Activated naive CD4-positive, alpha-beta T cell treated with anti-CD3 and anti-CD28 coated beads for 36 hours (primary cell): ENCODE data around the gene DEPDC7. TPM values are rescaled to one million over a fixed set of nuclear protein-coding genes. Genes with fewer than 3 reads are reported as not detected.
"Not testable (repeated sequence)": the region's sequence is repeated elsewhere in the genome, so short reads cannot be mapped to it uniquely, and the experiment has no call there.

Experiments
- CTCF ChIA-PET: fragments of 350-600 bp; sonication (Branson Sonifier 250); formaldehyde crosslinking; loops from one replicate; lab custom pipeline; 2021; ENCODE audit warnings: antibody characterized with exemption; lab: Charles Lee
- DNase-seq: peaks from one replicate; pipeline ENCODE4 v3.0.0-alpha.2; 2020
- H3K27ac Mint-ChIP-seq: one replicate; pipeline ENCODE4 v1.8.0; 2021; ENCODE audit warnings: mild to moderate bottlenecking, mixed read lengths
- H3K27me3 Mint-ChIP-seq: one replicate; pipeline ENCODE4 v1.8.0; 2021; ENCODE audit warnings: low read depth, mixed read lengths
- H3K36me3 Mint-ChIP-seq: one replicate; pipeline ENCODE4 v1.8.0; 2021; ENCODE audit warnings: low read depth, mixed read lengths
- H3K4me1 Mint-ChIP-seq: one replicate; pipeline ENCODE4 v1.8.0; 2021; ENCODE audit warnings: low read depth, mixed read lengths
- H3K4me3 Mint-ChIP-seq: one replicate; pipeline ENCODE4 v1.8.0; 2021; ENCODE audit warnings: mild to moderate bottlenecking, moderate library complexity, mixed read lengths
- H3K9me3 Mint-ChIP-seq: one replicate; pipeline ENCODE4 v1.8.0; 2021; ENCODE audit warnings: mixed read lengths
- intact Hi-C: fragments of 100-400 bp; cut with micrococcal nuclease; formaldehyde crosslinking; loops from one replicate; pipeline ENCODE4 v1.15.1; 2023
- total RNA-seq, 2 experiments: library from RNA; stranded (reverse); gene quantifications; one replicate each; pipeline ENCODE4 v1.2.3, GENCODE V29; 2021

The DEPDC7 gene
- total RNA-seq, 2 experiments from 2014 or later: 2.2 to 2.5 TPM

DNA sequence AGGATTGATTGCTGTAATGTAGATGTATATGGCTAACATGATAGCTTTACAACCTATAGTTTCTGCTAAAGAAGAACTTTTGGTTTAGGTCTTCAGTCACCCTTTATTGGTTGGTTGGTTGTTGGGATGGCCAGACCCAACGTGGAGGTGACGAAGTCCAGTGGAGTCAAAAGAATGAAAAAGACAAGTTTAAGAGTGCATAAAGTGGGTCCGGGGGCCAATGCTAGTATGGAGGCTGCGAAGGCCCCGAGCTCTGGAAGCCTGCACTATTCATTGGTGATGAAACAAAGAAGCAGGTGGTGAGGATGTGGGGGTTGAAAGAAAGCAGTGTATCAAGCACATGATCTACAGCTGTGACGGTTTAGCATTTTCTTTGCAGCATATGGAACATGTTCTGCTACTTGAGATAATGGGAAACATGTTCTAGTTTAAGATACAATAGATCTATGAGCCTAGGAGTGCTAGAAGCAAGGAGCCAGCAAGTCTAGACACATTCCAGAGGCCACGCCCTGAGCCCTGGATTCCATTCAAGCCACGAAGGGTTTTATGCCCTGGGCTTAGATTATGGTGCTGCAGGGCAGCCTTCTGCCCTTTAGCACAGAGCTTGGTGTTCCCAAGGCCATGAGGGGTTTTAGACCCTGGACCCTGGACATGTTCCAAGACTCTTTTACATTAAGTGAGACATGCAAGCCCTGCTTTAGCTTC, 30.0 kb downstream of the DEPDC7 start:
- Mint-ChIP-seq H3K9me3 (no peaks in the 10 kb centered on the region), H3K27ac (no peak overlapping the region), H3K4me1 (peaks cover 14% of the 10 kb centered on the region), H3K36me3 (peaks cover 16% of the 10 kb centered on the region), H3K27me3 (no peaks in the 10 kb centered on the region), H3K4me3 (no peak overlapping the region)
- intact Hi-C loops: no loop called here
- no peak for DNase-seq
- CTCF ChIA-PET: interaction anchor here (1.7 to 3.3 kb wide), 2 partner anchors 19 to 41 kb away, joined by 4 to 12 read pairs; no protein-coding TSS in a partner anchor

- H3K36me3 Mint-ChIP-seq: peaks cover 16% of the 10 kb centered on the region
- H3K27ac Mint-ChIP-seq, H3K27me3 Mint-ChIP-seq, H3K4me3 Mint-ChIP-seq, intact Hi-C loops, DNase-seq, H3K4me1 Mint-ChIP-seq, H3K9me3 Mint-ChIP-seq: not testable (repeated sequence)
- CTCF ChIA-PET: interaction anchor here (1.6 kb wide), 1 partner anchor 16 kb away, joined by 6 read pairs; no protein-coding TSS in a partner anchor
Measured at GRCh38 chr11:33048701-33049100, 33.0 kb downstream of the DEPDC7 start.

DNA sequence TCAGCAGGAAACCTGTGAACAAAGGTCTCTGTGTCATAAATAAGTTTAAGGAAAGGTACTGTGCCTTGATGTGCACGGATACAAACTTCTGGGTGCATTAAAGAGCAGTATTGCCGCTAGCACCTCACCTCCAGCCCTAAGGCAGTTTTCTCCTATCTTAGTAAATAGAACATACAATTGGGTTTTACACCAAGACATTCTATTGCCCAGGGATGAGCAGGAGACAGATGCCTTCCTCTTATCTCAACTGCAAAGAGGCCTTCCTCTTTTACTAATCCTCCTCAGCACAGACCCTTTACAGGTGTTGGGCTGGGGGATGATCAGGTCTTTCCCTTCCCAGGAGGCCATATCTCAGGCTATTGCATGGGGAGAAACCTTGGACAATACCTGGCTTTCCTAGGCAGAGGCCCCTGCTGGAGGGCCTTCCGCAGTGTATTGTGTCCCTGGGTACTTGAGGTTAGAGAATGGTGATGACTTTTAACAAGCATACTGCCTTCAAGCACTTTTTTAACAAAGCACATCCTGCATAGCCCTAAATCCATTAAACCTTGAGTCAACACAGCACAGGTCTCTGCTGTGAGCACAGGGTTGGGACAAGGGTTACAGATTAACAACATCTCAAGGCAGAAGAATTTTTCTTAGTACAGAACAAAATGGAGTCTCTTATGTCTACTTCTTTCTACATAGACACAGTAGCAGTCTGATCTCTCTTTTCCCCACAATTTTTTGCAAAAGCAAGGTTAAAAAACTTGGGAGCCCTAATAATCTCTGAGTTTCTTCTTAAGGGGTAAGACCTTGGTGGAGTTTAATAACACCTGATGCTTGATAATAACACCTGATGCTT, 34.1 kb downstream of the DEPDC7 start:
- H3K27me3 Mint-ChIP-seq, H3K4me3 Mint-ChIP-seq, H3K4me1 Mint-ChIP-seq, DNase-seq, intact Hi-C loops, H3K27ac Mint-ChIP-seq, H3K9me3 Mint-ChIP-seq: not testable (repeated sequence)
- CTCF ChIA-PET: interaction anchor here (0.7 kb wide), 1 partner anchor 171 kb away, joined by 3 read pairs; no protein-coding TSS in a partner anchor
- H3K36me3 Mint-ChIP-seq: peaks cover 16% of the 10 kb centered on the region

DNA sequence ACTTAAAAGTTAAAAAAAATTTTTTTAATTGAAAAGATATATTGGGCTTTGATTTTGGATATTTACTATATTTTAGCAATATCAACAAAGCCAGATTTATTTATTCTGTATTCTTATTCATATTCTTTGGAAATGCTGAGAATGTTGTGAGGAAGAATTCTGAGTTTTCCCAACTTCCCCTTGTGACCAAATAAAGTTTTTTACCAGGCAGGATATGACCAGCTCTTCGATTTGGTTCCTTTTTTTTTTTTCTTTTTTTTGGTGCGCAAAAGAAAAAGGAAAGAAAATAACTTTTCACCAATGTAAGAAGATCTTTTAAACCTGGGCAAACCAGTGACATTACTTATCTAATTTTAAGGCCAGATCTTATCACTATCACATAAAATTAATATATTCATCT, 36.6 kb downstream of the DEPDC7 start:
- intact Hi-C loops: no loop called here
- Mint-ChIP-seq H3K9me3 (no peaks in the 10 kb centered on the region), H3K4me1 (no peaks in the 10 kb centered on the region), H3K4me3 (no peak overlapping the region), H3K36me3 (peaks cover 9% of the 10 kb centered on the region), H3K27ac (no peak overlapping the region), H3K27me3 (no peaks in the 10 kb centered on the region)
- DNase-seq: no peak
- CTCF ChIA-PET: no interaction called here

DNA sequence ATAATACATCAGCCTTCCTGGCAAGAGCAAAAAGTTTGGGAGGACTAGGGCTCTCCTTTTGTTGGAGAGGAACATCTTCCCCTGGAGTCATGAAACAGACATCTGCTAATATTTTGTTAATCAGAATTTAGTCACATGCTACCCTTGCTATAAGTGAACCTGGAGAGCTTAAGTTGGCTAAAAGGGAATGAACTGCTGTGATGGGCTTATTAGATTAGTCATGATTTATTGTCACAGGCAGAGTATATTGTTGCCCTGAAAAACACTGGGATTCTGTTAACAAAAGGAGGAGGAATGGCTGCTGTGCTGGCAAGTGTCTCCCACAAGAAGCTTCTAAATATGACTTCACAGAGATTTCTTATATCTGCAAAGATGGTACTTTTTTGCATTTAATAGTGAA, 39.7 kb downstream of the DEPDC7 start:
- CTCF ChIA-PET: interaction anchor here (1.0 to 1.7 kb wide), 3 partner anchors 10 to 101 kb away, joined by 4 to 5 read pairs (median 5); no protein-coding TSS in a partner anchor
- Mint-ChIP-seq H3K36me3 (peaks cover 17% of the 10 kb centered on the region), H3K27ac (no peak overlapping the region), H3K9me3 (no peaks in the 10 kb centered on the region), H3K4me1 (peaks cover 2% of the 10 kb centered on the region), H3K27me3 (no peaks in the 10 kb centered on the region), H3K4me3 (no peak overlapping the region)
- DNase-seq: no peak
- intact Hi-C loops: no loop called here

DNA sequence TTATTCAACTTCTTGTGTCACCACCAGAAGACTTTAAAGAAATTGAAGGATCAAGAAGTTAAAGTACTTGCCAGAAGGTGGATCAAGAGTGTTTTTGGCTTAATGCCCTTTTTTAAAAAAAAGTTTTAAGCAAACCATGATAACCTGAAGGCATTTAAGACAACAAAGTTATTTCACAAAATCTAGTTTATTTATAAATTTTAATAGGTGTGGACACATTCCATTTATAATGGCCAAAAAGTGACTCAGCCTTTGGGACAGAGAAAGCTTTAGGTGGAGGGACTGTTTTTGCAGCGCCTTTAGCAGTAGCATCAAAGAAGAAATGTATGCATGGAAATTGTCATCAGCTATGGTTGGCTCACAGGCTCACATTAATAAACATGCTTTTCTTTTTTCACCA, 41.6 kb downstream of the DEPDC7 start:
- no peak overlapping the region for H3K27ac Mint-ChIP-seq
- H3K9me3 Mint-ChIP-seq: no peaks in the 10 kb centered on the region
- intact Hi-C loops: no loop called here
- H3K27me3 Mint-ChIP-seq: no peaks in the 10 kb centered on the region
- H3K4me1 Mint-ChIP-seq: peaks cover 13% of the 10 kb centered on the region
- CTCF ChIA-PET: interaction anchor here (1.2 to 1.6 kb wide), 2 partner anchors 8 to 98 kb away, joined by 4 to 6 read pairs; no protein-coding TSS in a partner anchor
- no peak overlapping the region for H3K4me3 Mint-ChIP-seq
- no peak for DNase-seq
- H3K36me3 Mint-ChIP-seq: peaks cover 23% of the 10 kb centered on the region

GRCh38 chr11:33059331-33060007, 43.8 kb downstream of the DEPDC7 start:
- DNase-seq: no peak
- Mint-ChIP-seq H3K9me3 (no peaks in the 10 kb centered on the region), H3K27ac (no peak overlapping the region), H3K4me3 (no peak overlapping the region), H3K27me3 (peaks cover 1% of the 10 kb centered on the region), H3K36me3 (peaks cover 25% of the 10 kb centered on the region), H3K4me1 (peaks cover 35% of the 10 kb centered on the region)
- intact Hi-C loops: loop anchor here (1.0 to 10.0 kb wide), 3 partner anchors 163 to 735 kb away; partner anchors contain the start of gene EIF3M
- CTCF ChIA-PET: interaction anchor here (0.6 kb wide), 1 partner anchor 196 kb away, joined by 3 read pairs; no protein-coding TSS in a partner anchor

DNA sequence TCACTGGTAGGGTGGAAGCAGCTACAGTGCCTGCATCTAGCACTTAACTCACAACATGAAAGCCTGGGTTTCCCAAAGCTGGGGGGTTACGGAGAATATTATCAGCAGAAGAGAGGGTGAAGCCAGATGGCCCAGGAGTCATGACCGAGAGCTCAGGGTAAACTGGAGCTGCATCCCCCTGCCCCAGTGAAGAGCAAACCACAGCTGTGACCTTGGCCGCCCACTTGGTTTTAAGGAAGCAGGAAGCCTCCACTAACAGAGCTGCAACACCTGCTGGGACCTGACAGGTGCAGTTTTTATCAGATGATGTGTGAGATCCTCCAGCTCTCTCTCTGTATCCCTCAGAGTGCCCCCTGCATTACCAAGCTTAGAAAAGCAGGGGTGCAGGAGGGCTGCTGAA, 44.6 kb downstream of the DEPDC7 start:
- CTCF ChIA-PET: interaction anchor here (0.6 kb wide), 1 partner anchor 197 kb away, joined by 3 read pairs; no protein-coding TSS in a partner anchor
- H3K27ac Mint-ChIP-seq: no peak overlapping the region
- peaks cover 41% of the 10 kb centered on the region for H3K4me1 Mint-ChIP-seq
- peaks cover 25% of the 10 kb centered on the region for H3K36me3 Mint-ChIP-seq
- no peak for DNase-seq
- intact Hi-C loops: loop anchor here (1.0 to 10.0 kb wide), 3 partner anchors 164 to 735 kb away; partner anchors contain the start of gene EIF3M
- peaks cover 1% of the 10 kb centered on the region for H3K27me3 Mint-ChIP-seq
- H3K4me3 Mint-ChIP-seq: no peak overlapping the region
- H3K9me3 Mint-ChIP-seq: no peaks in the 10 kb centered on the region

- Mint-ChIP-seq H3K4me1 (peaks cover 46% of the 10 kb centered on the region), H3K36me3 (peaks cover 26% of the 10 kb centered on the region), H3K9me3 (no peaks in the 10 kb centered on the region), H3K4me3 (no peak overlapping the region), H3K27me3 (peaks cover 1% of the 10 kb centered on the region), H3K27ac (no peak overlapping the region)
- CTCF ChIA-PET: no interaction called here
- intact Hi-C loops: loop anchor here (10.0 kb wide), 2 partner anchors 477 to 737 kb away; partner anchors contain the start of gene EIF3M
- DNase-seq: no peak
Measured at GRCh38 chr11:33062137-33062536, 46.5 kb downstream of the DEPDC7 start.

GRCh38 chr11:33063326-33063881, 47.7 kb downstream of the DEPDC7 start:
- H3K36me3 Mint-ChIP-seq: peaks cover 24% of the 10 kb centered on the region
- DNase-seq: peak; percentile 45
- H3K4me3 Mint-ChIP-seq: no peak overlapping the region
- H3K4me1 Mint-ChIP-seq: peaks cover 46% of the 10 kb centered on the region
- intact Hi-C loops: loop anchor here (1.0 to 10.0 kb wide), 7 partner anchors 23 to 739 kb away; partner anchors contain the start of genes CSTF3, EIF3M and QSER1
- H3K9me3 Mint-ChIP-seq: no peaks in the 10 kb centered on the region
- CTCF ChIA-PET: interaction anchor here (0.6 to 4.4 kb wide), 12 partner anchors 8 to 254 kb away, joined by 3 to 32 read pairs (median 5); partner anchors contain the start of genes DEPDC7, QSER1 and TCP11L1
- H3K27me3 Mint-ChIP-seq: peaks cover 1% of the 10 kb centered on the region
- no peak overlapping the region for H3K27ac Mint-ChIP-seq

DNA sequence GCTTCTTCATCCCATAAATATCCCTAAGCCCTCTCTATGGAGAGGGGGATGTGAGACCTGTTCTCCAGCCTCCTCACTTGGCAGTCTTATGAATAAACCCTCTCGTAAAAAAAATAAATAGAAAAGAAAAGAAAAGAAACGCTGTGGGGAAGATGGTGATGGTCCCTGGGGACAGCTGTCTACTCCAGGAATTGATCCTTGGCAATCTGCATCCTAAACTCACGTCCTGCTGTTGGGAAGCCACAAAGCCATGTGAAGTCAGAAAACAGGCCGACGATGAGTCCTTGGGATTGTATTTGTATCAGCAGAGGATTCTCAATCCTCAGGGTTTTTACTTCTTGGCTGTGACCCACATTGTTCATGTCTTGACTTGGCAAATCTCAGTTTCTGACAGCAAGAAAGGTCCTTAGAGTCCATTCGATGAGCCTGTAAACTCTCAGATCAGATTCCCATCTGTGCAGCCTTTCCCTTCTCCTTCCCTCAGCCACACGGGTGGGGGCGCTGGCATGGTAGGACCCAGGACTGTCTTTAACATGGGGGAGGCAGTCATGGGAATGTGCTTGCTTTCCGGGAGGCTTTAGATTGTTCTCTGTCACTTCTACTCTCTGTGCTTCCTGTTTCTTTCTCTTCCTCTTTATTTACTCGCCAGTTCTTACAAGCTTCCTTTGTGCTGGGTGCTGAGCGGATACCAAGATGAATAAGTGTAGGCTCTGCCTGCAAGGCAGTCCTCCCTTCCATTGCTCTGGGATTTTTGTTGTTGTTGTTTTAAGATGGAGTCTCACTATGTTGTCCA, 48.6 kb downstream of the DEPDC7 start:
- Mint-ChIP-seq H3K36me3 (peaks cover 22% of the 10 kb centered on the region), H3K27ac (no peak overlapping the region), H3K4me3 (no peak overlapping the region), H3K27me3 (peaks cover 1% of the 10 kb centered on the region), H3K9me3 (no peaks in the 10 kb centered on the region), H3K4me1 (peaks cover 46% of the 10 kb centered on the region)
- intact Hi-C loops: loop anchor here (2.0 to 10.0 kb wide), 3 partner anchors 265 to 739 kb away; partner anchors contain the start of gene EIF3M
- CTCF ChIA-PET: interaction anchor here (0.6 to 4.4 kb wide), 28 partner anchors 8 to 802 kb away, joined by 3 to 39 read pairs (median 6); partner anchors contain the start of genes DEPDC7, QSER1 and TCP11L1
- no peak for DNase-seq
